K562 (cell line): ENCODE data around the gene KRT77. TPM values are rescaled to one million over a fixed set of nuclear protein-coding genes. Genes with fewer than 3 reads are reported as not detected.

ENCODE experiments used
- ATAC-seq: fragments of 200-7000 bp; cut with Tn5 transposase; 3 replicates; pipeline ENCODE4 v1.9.1; 2020; ENCODE audit warnings: moderate library complexity
- BruUV-seq: library from RNA; stranded (reverse); fragments of 400-500 nt; replicated peaks from 2 replicates; lab custom pipeline; 2021; lab: Mats Ljungman, UMichigan
- CTCF ChIA-PET: fragments of 300-600 bp; formaldehyde crosslinking; extraction: SDS; loops from one replicate; lab custom pipeline; 2021; ENCODE audit warnings: low intra/inter-chr PET ratio; lab: Yijun Ruan, JAX
- POLR2A ChIA-PET: fragments of 300-600, 350-650 bp; sonication (Branson Sonifier 250); formaldehyde crosslinking; extraction: SDS; loops from one replicate; lab custom pipeline; 2021; ENCODE audit warnings: antibody characterized with exemption, inconsistent platforms; lab: Yijun Ruan, JAX
- DNase-seq, 4 experiments: peaks; one replicate each; pipeline versions ENCODE4 v3.0.0 to v3.0.0-alpha.2; 2011 to 2018; ENCODE audit warnings: low spot score in 3 of 4, mixed read lengths in 3 of 4; ENCODE audit errors: extremely low read depth in 1 of 4
- FAIRE-seq: peaks from 2 replicates; lab custom pipeline; 2011; peaks lifted over from hg19 to GRCh38; lab: Jason Lieb, UNC
- H2AFZ ChIP-seq: 2 replicates; pipeline ENCODE4 v1.6.0; 2011; ENCODE audit warnings: low read depth, low read length, control low read depth, inconsistent platforms
- H3K27ac ChIP-seq: fragments of 200-600 bp; 3 replicates; pipeline ENCODE4 v1.8.0; 2011; ENCODE audit warnings: low read depth, mild to moderate bottlenecking, control low read depth, inconsistent platforms, low read length, moderate library complexity, mixed read lengths; ENCODE audit errors: extremely low read depth
- H3K27me3 ChIP-seq, 2 experiments: fragments of 300-600 bp in 1 of 2; 2 replicates in 1 of 2; 3 replicates in 1 of 2; pipeline versions ENCODE4 v1.6.0 to v1.8.0; 2011; ENCODE audit warnings: inconsistent platforms in 2 of 2, low read length in 2 of 2, mild to moderate bottlenecking in 1 of 2, mixed read lengths in 1 of 2, moderate library complexity in 1 of 2; ENCODE audit not compliant: control insufficient read depth in 2 of 2, insufficient read depth in 2 of 2
- H3K36me3 ChIP-seq: fragments of 300-600 bp; 3 replicates; pipeline ENCODE4 v1.8.0; 2011; ENCODE audit warnings: mild to moderate bottlenecking, low read length, inconsistent platforms; ENCODE audit not compliant: control insufficient read depth, insufficient read depth
- H3K4me1 ChIP-seq, 2 experiments: fragments of 200-600 bp in 1 of 2; replicated peaks in 1 of 2; 2 replicates in 1 of 2; 3 replicates in 1 of 2; pipeline versions ENCODE4 v1.5.1 to v1.8.0; 2011; ENCODE audit warnings: inconsistent platforms in 2 of 2, low read length in 2 of 2, mild to moderate bottlenecking in 1 of 2, mixed read lengths in 1 of 2, moderate library complexity in 1 of 2; ENCODE audit not compliant: control insufficient read depth in 2 of 2, insufficient read depth in 2 of 2
- H3K4me2 ChIP-seq: 2 replicates; pipeline ENCODE4 v1.6.1; 2011; ENCODE audit warnings: low read length, control low read depth, inconsistent platforms, mixed read lengths; ENCODE audit not compliant: insufficient read depth
- H3K4me3 ChIP-seq: fragments of 200-600 bp; sonication (generic), shearing (Covaris generic); 2 replicates; pipeline ENCODE4 v1.5.1; 2016; ENCODE audit warnings: control low read depth, inconsistent platforms
- H3K79me2 ChIP-seq: fragments of 200-600 bp; 3 replicates; pipeline ENCODE4 v1.8.0; 2011; ENCODE audit warnings: low read length, inconsistent platforms; ENCODE audit not compliant: control insufficient read depth, insufficient read depth
- H3K9ac ChIP-seq, 2 experiments: 2 replicates each; pipeline versions ENCODE4 v1.6.0 to v1.6.1; 2011; ENCODE audit warnings: low read depth in 2 of 2, low read length in 2 of 2, control low read depth in 1 of 2, inconsistent platforms in 1 of 2, mild to moderate bottlenecking in 1 of 2, mixed read lengths in 1 of 2; ENCODE audit not compliant: insufficient read depth in 1 of 2
- H3K9me1 ChIP-seq: one replicate; pipeline ENCODE4 v1.6.0; 2011; ENCODE audit warnings: inconsistent platforms, mild to moderate bottlenecking, low read length, moderate library complexity; ENCODE audit not compliant: control insufficient read depth, insufficient read depth
- H3K9me3 ChIP-seq: replicated peaks from 2 replicates; pipeline ENCODE4 v1.5.1; 2011; ENCODE audit warnings: low read depth, low read length, inconsistent platforms; ENCODE audit not compliant: control insufficient read depth, insufficient read depth
- H4K20me1 ChIP-seq: replicated peaks from 2 replicates; pipeline ENCODE4 v1.6.1; 2011; ENCODE audit warnings: low read length, inconsistent platforms, mixed read lengths; ENCODE audit not compliant: control insufficient read depth, insufficient read depth
- BHLHE40 ChIP-seq: IDR thresholded peaks from 2 replicates; pipeline ENCODE4 v1.6.1; 2011; ENCODE audit warnings: low read length, improper control_type of control experiment
- DPF2 ChIP-seq: fragments of 450-650 bp; IDR thresholded peaks from 2 replicates; pipeline ENCODE4 v1.6.1; 2016
- MBD2 ChIP-seq: sonication (generic); IDR thresholded peaks from 2 replicates; pipeline ENCODE4 v1.6.1; 2016; ENCODE audit warnings: low read depth, borderline replicate concordance
- SFPQ ChIP-seq: fragments of 200-400 bp; formaldehyde crosslinking; IDR thresholded peaks from 2 replicates; pipeline ENCODE4 v1.6.1; 2017; ENCODE audit warnings: mild to moderate bottlenecking, low read depth, low read length, moderate library complexity
- TAF9B ChIP-seq: fragments of 450-650 bp; IDR thresholded peaks from 2 replicates; pipeline ENCODE4 v1.6.1; 2018; ENCODE audit warnings: mild to moderate bottlenecking; ENCODE audit not compliant: partially characterized antibody
- ZBED1 ChIP-seq: IDR thresholded peaks from 2 replicates; pipeline ENCODE4 v1.6.1; 2014
- WGBS: fragments of 100-300 bp; shearing (Covaris generic); methylation state at CpG from one replicate; pipeline ENCODE4 v1.1.6; 2016; ENCODE audit warnings: low coverage, mixed read lengths; ENCODE audit not compliant: insufficient coverage; ENCODE audit errors: missing lambda C conversion rate; 5-methylcytosine and 5-hydroxymethylcytosine counted together
- in situ Hi-C: fragments of 300-500 bp; cut with MboI; formaldehyde crosslinking; loops from 4 replicates; pipeline ENCODE4 v1.15.0; 2018; ENCODE audit warnings: inconsistent platforms, mixed read lengths
- intact Hi-C: fragments of 100-400 bp; cut with micrococcal nuclease; formaldehyde crosslinking; loops from 2 replicates; pipeline ENCODE4 v1.14.2; 2022
- polyA plus RNA-seq, 8 experiments: library from polyadenylated mRNA; depleted of rRNA in 4 of 8; stranded (reverse) in 5 of 8; unstranded in 3 of 8; fragments of >200 nt; fragmentation: Nextera tagmentation in 2 of 8; fragmentation: Illumina TruSeq in 1 of 8; extraction: Ambion mirVana in 2 of 8; extraction: Trizol in 1 of 8; gene quantifications; 2 replicates each; pipeline versions ENCODE4 v1.2.1 to v1.2.3, GENCODE V29; 2011 to 2014; ENCODE audit warnings: inconsistent platforms in 1 of 8, missing spikeins in 1 of 8
- total RNA-seq, 7 experiments: library from RNA; depleted of rRNA in 6 of 7; stranded (reverse); fragments of >200 nt in 6 of 7; fragmentation: Illumina TruSeq in 2 of 7; extraction: Trizol in 2 of 7; gene quantifications; 2 replicates each; pipeline versions ENCODE4 v1.2.1 to v1.2.3, GENCODE V29; 2011 to 2021; ENCODE audit warnings: low replicate concordance in 1 of 7

KRT77 gene
- total and polyA plus RNA-seq, 9 of the 15 experiments (the other 6 are each of a cell fraction or from before 2014, with no cell fraction given), result not detected

GRCh38 chr12:52655720-52656124 is 47.6 kb downstream of the KRT77 start:
- Histone ChIP-seq H3K9ac (no peak overlapping the region), H4K20me1 (no peaks in the 10 kb centered on the region), H3K27me3 (no peaks in the 10 kb centered on the region), H3K9me1 (no peaks in the 10 kb centered on the region), H3K79me2 (no peaks in the 10 kb centered on the region), H3K9me3 (no peaks in the 10 kb centered on the region), H3K4me2 (no peak overlapping the region), H3K4me1 (peaks cover 36 to 37% of the 10 kb centered on the region in 2 experiments), H3K27ac (no peak overlapping the region), H3K4me3 (no peak overlapping the region), H2AFZ (peak overlapping the region; percentile 69), H3K36me3 (no peaks in the 10 kb centered on the region)
- no peak for TF ChIP-seq DPF2
- TF ChIP-seq TAF9B, result no peak
- TF ChIP-seq ZBED1, result no peak
- no peak for TF ChIP-seq SFPQ
- no peak for TF ChIP-seq BHLHE40
- no peak for TF ChIP-seq MBD2
- intact Hi-C loops, result no loop called here
- CTCF ChIA-PET, result no interaction called here
- POLR2A ChIA-PET, result interaction anchor here (1.0 kb wide), 1 partner anchor 11 kb away, joined by 3 read pairs; no protein-coding TSS in a partner anchor
- 34% methylated on average over 6 of the region's 8 CpGs for WGBS
- in situ Hi-C loops, result no loop called here
- FAIRE-seq (peak; percentile 67), ATAC-seq (peak; percentile 40), DNase-seq (no peak)
- BruUV-seq, result no TSS peak
